Heart left ventricle (tissue), 16 donors: ENCODE results near the gene BCAS1. TPM values are rescaled to one million over a fixed set of nuclear protein-coding genes. Genes with fewer than 3 reads are reported as not detected.

ENCODE experiments used
- ATAC-seq, 4 donors: fragments of 200-7000 bp; cut with Tn5 transposase; one replicate each; pipeline ENCODE4 v1.9.1; 2020 to 2022; ENCODE audit warnings: moderate library complexity in 4 of 4, mild to moderate bottlenecking in 3 of 4, moderate number of reproducible peaks in 1 of 4
- DNase-seq, 5 donors: peaks; one replicate each; pipeline ENCODE4 v3.0.0-alpha.2; 2020
- H3K27ac ChIP-seq, 12 donors: fragments of 200-600 bp; sonication (generic) in 4 of 12; one replicate each; pipeline versions ENCODE4 v1.5.0 to v1.8.0; 2016 to 2022; ENCODE audit warnings: mild to moderate bottlenecking in 2 of 12
- H3K27me3 ChIP-seq, 9 donors: fragments of 200-600 bp; sonication (generic) in 2 of 9; one replicate each; pipeline versions ENCODE4 v1.5.1 to v1.8.0; 2016 to 2022; ENCODE audit warnings: mild to moderate bottlenecking in 3 of 9
- H3K36me3 ChIP-seq, 9 donors: fragments of 200-600 bp; sonication (generic) in 2 of 9; one replicate each; pipeline versions ENCODE4 v1.5.0 to v1.8.0; 2018 to 2022; ENCODE audit warnings: mild to moderate bottlenecking in 2 of 9
- H3K4me1 ChIP-seq, 12 donors: fragments of 200-600 bp; sonication (generic) in 4 of 12; one replicate each; pipeline versions ENCODE4 v1.5.0 to v1.8.0; 2016 to 2022; ENCODE audit warnings: mild to moderate bottlenecking in 3 of 12
- H3K4me3 ChIP-seq, 12 donors: fragments of 200-600 bp; sonication (generic) in 4 of 12; one replicate each; pipeline versions ENCODE4 v1.5.0 to v1.8.0; 2017 to 2022; ENCODE audit warnings: mild to moderate bottlenecking in 9 of 12, moderate library complexity in 4 of 12
- H3K9me3 ChIP-seq, 12 donors: fragments of 200-600 bp; sonication (generic) in 4 of 12; one replicate each; pipeline versions ENCODE4 v1.5.0 to v1.8.0; 2016 to 2022; ENCODE audit warnings: mild to moderate bottlenecking in 1 of 12
- POLR2A ChIP-seq, 2 donors: fragments of 450-650 bp; IDR thresholded peaks; one replicate each; pipeline ENCODE4 v1.6.1; 2017; ENCODE audit warnings: antibody characterized with exemption in 2 of 2, mild to moderate bottlenecking in 2 of 2, moderate library complexity in 2 of 2
- WGBS, 4 donors: extraction: QIAGEN DNeasy Blood & Tissue Kit in 2 of 4; methylation state at CpG; one replicate each; pipeline versions ENCODE4 v1.1.5 to v1.1.7; 2013 to 2018; 5-methylcytosine and 5-hydroxymethylcytosine counted together
- intact Hi-C, 10 donors: fragments of 100-400 bp; cut with DNase I; formaldehyde crosslinking; loops; one replicate each; pipeline versions ENCODE4 v1.11.1 to v1.14.2; 2022
- polyA plus RNA-seq, 2 donors: library from polyadenylated mRNA; stranded (reverse); fragments of 200-250 nt; gene quantifications; one replicate each; pipeline ENCODE4 v1.2.3, GENCODE V29; 2013
- total RNA-seq, 9 donors: library from RNA; depleted of rRNA in 2 of 9; stranded (reverse); fragments of >200 nt in 2 of 9; fragmentation: NEBNext Ultra II Directional in 3 of 9; extraction: Animal tissue kit (Norgen Biotek cat#: 25700) in 3 of 9; gene quantifications; one replicate each; pipeline versions ENCODE4 v1.1.0 to v1.2.4, GENCODE V29; 2016 to 2023
- TF ChIP-seq, protein P1 (sequence below), 12 donors: fragments of 200-600 bp; sonication (generic) in 4 of 12; IDR thresholded peaks; one replicate each; pipeline versions ENCODE4 v1.5.0 to v1.8.0; 2018 to 2022; ENCODE audit warnings: antibody characterized with exemption in 12 of 12, mild to moderate bottlenecking in 5 of 12
- donor health status: ischemic (EF 13 %, LVEDD 7.1; RV severe dilation, severe dysfunction).
- donor health status: healthy with polysubstance abuse.
- donor health status: DM: no; HTN: yes; CAD: no.
- donor health status: DM: no; HTN: no; CAD: no.
- donor health status: ischemic (EF 25% LVEDD 6.9; RV normal size, moderate dysfunction).
- donor health status: ischemic (EF 25% LVEDD 5.7; RV mildly dilated, moderate dysfunction).
- donor health status: healthy.
- donor health status: DM: yes; HTN: yes; CAD: no.
- donor health status: ischemic (EF 35%, LVEDD 5.7; RV mildly dilated, moderate dysfunction).
- donor health status: nonischemic (EF 11% LVEDD 7.7; RV severe dilation, severe dysfunction).
- donor health status: DM: yes; HTN: yes; CAD: no.
- donor health status: PGD.
- donor health status: ischemic (EF 29% LVEDD 5.4; RV normal size, mild dysfunction).
- donor health status: nonischemic (EF 23%, LVEDD 6.1; RV moderate dilation, normal function).

Gene BCAS1
- total and polyA plus RNA-seq, 11 donors = not detected

- Histone ChIP-seq H3K27me3 (peaks cover 0 to 9% (median 0%) of the 10 kb centered on the region in 9 donors), H3K4me3 (no peak overlapping the region), H3K9me3 (no peaks in the 10 kb centered on the region), H3K4me1 (peaks cover 0 to 7% (median 0%) of the 10 kb centered on the region in 12 donors), H3K36me3 (no peaks in the 10 kb centered on the region), H3K27ac (no peak overlapping the region)
- 62 to 67% (median 65%) methylated on average over 4 of the region's 4 CpGs for WGBS, 4 donors
- DNase-seq (no peak), ATAC-seq (no peak)
- TF ChIP-seq, protein P1, sequence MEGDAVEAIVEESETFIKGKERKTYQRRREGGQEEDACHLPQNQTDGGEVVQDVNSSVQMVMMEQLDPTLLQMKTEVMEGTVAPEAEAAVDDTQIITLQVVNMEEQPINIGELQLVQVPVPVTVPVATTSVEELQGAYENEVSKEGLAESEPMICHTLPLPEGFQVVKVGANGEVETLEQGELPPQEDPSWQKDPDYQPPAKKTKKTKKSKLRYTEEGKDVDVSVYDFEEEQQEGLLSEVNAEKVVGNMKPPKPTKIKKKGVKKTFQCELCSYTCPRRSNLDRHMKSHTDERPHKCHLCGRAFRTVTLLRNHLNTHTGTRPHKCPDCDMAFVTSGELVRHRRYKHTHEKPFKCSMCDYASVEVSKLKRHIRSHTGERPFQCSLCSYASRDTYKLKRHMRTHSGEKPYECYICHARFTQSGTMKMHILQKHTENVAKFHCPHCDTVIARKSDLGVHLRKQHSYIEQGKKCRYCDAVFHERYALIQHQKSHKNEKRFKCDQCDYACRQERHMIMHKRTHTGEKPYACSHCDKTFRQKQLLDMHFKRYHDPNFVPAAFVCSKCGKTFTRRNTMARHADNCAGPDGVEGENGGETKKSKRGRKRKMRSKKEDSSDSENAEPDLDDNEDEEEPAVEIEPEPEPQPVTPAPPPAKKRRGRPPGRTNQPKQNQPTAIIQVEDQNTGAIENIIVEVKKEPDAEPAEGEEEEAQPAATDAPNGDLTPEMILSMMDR (IDR thresholded peaks at IDR 0.05) = no peak
- TF ChIP-seq POLR2A (IDR thresholded peaks at IDR 0.05) = no peak
- intact Hi-C loops = no loop called here
These were observed 35.3 kb upstream of the BCAS1 start for GRCh38 chr20:54105653-54106052.

- Histone ChIP-seq H3K27me3 (peaks cover 0 to 9% (median 0%) of the 10 kb centered on the region in 9 donors), H3K36me3 (no peaks in the 10 kb centered on the region), H3K9me3 (no peaks in the 10 kb centered on the region), H3K4me1 (peaks cover 0 to 7% (median 0%) of the 10 kb centered on the region in 12 donors), H3K27ac (no peak overlapping the region), H3K4me3 (no peak overlapping the region)
- no peak for ATAC-seq
- TF ChIP-seq, protein P1 (IDR thresholded peaks at IDR 0.05) = no peak
- no peak for TF ChIP-seq POLR2A (IDR thresholded peaks at IDR 0.05)
- 85 to 91% (median 87%) methylated on average over 4 of the region's 4 CpGs for WGBS, 4 donors
- intact Hi-C loops = loop anchor here in 2 of 10 donors (5.0 kb wide), 1 partner anchor 543 kb away; no protein-coding TSS in a partner anchor
- DNase-seq = no peak
These were observed 34.4 kb upstream of the BCAS1 start for GRCh38 chr20:54104781-54105180.

DNA sequence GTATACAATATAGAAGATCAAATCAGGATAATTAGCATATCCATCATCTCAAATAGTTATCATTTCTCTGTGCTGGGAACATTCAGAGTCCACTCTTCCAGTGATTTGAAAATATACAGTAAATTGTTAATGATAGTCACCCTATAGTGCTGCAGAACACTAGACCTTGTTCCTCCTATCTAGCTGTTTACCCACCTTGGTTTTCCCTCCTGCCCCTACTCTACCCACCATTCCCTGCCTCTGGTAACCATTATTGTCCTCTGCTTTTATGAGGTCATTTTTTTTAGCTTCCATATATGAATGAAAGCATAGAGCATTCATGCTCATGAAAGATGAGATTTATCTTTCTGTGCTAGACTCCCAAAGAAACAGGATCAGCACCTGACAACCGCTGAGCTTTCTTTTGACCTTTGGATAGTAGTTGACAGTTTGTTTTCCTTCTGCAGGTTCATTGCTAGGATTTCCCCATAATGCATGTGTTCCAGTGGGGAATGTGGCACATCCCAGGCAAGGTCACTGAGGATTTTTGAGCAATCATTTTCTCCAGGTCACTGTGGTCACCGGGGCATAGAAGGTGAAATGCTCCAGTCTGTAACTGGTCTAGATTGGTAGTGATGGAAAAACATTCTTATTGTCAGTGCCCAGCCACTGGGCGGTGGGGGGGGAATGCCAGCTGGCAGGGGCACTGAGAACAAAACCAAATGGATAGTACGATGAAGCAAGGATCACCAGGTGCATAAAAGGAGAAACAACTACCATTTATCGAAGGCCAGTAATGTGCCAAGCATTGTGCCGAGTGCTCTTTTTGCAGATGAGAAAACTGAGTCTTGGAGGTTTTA, 33.6 kb upstream of the BCAS1 start:
- no peak for TF ChIP-seq POLR2A (IDR thresholded peaks at IDR 0.05)
- TF ChIP-seq, protein P1 (IDR thresholded peaks at IDR 0.05) = no peak
- 74 to 88% (median 80%) methylated on average over 6 of the region's 6 CpGs for WGBS, 4 donors

GRCh38 chr20:54103067-54103761, 32.8 kb upstream of the BCAS1 start:
- WGBS, 4 donors = 42 to 46% (median 44%) methylated on average over 11 of the region's 11 CpGs
- intact Hi-C loops = loop anchor here in 2 of 10 donors (5.0 kb wide), 1 partner anchor 544 kb away; no protein-coding TSS in a partner anchor
- H3K27ac ChIP-seq = no peak overlapping the region
- ATAC-seq (peak in 2 of 4 donors; percentile 54 to 60), DNase-seq (peak; percentile 55 to 81 (median 57))
- no peak overlapping the region for H3K4me3 ChIP-seq
- H3K4me1 ChIP-seq = peaks cover 0 to 7% (median 0%) of the 10 kb centered on the region in 12 donors
- TF ChIP-seq, protein P1 (IDR thresholded peaks at IDR 0.05) = peak; percentile 59 to 94 (median 81)
- no peak for TF ChIP-seq POLR2A (IDR thresholded peaks at IDR 0.05)
- no peaks in the 10 kb centered on the region for H3K9me3 ChIP-seq
- H3K36me3 ChIP-seq = no peaks in the 10 kb centered on the region
- peaks cover 0 to 9% (median 0%) of the 10 kb centered on the region in 9 donors for H3K27me3 ChIP-seq

More for the DNA sequence above, 33.6 kb upstream of the BCAS1 start:
- ATAC-seq = no peak
- Histone ChIP-seq H3K4me1 (peaks cover 0 to 7% (median 0%) of the 10 kb centered on the region in 12 donors), H3K27me3 (peaks cover 0 to 9% (median 0%) of the 10 kb centered on the region in 9 donors), H3K36me3 (no peaks in the 10 kb centered on the region), H3K4me3 (no peak overlapping the region), H3K27ac (no peak overlapping the region), H3K9me3 (no peaks in the 10 kb centered on the region)
- no peak for DNase-seq
- intact Hi-C loops = loop anchor here in 2 of 10 donors (5.0 kb wide), 1 partner anchor 543 kb away; no protein-coding TSS in a partner anchor
